Ramos (cell line): ENCODE measurements around the gene KIAA1191.

Experiments used
- in situ Hi-C: fragments of 300-500 bp; cut with MboI; formaldehyde crosslinking; loops from one replicate; pipeline ENCODE4 v1.14.3; 2022; ENCODE audit warnings: low sequenced_read_pairs; ENCODE audit not compliant: unreplicated experiment

KIAA1191 gene

GRCh38 chr5:176369934-176370711, 8.6 kb upstream of the KIAA1191 start:
- in situ Hi-C loops: no loop called here

DNA sequence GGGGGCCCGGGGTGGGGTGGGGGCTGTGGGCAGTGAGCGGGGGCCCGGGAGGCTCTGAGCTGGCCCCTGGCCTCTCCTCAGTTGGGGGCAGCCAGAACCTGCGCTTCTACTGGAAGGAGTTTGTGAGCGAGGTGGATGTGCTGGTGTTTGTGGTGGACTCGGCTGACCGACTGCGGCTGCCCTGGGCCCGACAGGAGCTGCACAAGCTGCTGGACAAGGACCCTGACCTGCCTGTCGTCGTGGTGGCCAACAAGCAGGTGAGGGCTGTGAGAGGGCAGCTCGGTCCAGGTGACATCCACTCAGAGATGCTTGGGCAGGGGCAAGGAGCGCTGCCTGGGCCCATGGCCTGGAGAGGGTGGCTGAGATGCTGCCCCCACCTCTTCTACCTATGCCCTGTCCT, 7.2 kb upstream of the KIAA1191 start:
- in situ Hi-C loops: no loop called here

- in situ Hi-C loops: no loop called here
These were observed 4.8 kb upstream of the KIAA1191 start for GRCh38 chr5:176366232-176366894.

- in situ Hi-C loops: no loop called here
These were observed 4.0 kb upstream of the KIAA1191 start, which contains the start of gene ARL10 for GRCh38 chr5:176365351-176366231. Gene ARL10, plus strand, starts transcription at chr5:176365487. Its CDS starts 77 bp downstream, at chr5:176365564.

- in situ Hi-C loops: no loop called here
These were observed 3.3 kb upstream of the KIAA1191 start for GRCh38 chr5:176364765-176365350.

DNA sequence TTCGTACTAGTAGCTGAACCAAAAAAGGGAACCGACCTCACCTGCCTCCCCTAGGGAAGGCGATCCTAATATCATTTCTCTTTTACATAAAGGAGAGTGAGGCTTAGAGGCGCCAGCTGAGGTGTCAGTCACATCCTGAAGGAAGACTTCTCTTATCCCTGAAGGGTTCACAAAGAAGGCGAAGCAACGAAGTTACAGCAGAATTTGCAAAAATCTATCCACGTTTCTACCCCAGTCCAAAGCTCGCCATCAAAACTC, 598 bp upstream of the KIAA1191 start:
- in situ Hi-C loops: no loop called here

DNA sequence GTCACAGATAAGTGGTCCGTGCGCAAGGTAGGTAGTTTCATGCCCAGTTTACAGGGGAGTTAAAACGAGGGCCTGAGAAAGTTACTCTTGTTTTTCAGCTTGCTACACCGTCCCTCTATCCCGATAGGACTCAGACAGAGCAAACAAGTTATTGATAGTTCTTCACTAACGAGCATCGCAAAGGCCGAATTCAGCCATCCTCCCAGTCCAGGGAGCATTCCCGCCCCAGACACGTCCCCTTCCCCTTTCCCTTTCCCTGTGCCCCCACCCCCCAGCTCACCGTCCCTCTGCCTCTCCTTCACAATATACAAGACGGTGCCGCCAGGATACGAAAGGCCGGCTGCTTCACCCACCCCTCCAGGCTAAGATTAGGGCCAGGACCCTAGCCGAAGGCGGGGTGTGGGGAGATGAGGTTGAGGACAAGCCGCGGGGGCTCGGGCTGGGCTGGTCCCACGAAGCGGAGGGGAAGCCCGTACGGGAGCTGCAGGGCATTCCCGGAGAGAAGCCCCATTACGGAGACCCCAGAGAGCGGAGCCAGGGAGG, 599 bp downstream of the KIAA1191 start:
- in situ Hi-C loops: no loop called here

DNA sequence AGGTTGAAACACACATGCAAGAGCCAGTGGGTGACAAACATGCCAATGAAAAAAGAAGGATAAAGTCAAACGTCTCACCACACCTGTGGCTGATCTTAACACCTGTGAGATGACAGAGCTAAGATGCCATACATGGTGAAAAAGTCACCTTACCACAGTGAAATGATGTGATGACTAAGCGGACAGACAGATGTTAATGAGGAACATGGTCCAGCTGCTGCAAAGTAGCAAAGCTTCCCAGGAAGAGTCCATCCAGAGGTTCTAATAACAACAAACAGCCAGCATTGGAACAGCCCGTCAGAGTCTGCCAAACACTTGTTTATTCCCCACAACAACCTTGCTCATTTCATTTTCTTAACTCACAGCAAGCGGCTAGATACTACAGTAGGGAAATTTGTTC, 1.9 kb downstream of the KIAA1191 start:
- in situ Hi-C loops: no loop called here

DNA sequence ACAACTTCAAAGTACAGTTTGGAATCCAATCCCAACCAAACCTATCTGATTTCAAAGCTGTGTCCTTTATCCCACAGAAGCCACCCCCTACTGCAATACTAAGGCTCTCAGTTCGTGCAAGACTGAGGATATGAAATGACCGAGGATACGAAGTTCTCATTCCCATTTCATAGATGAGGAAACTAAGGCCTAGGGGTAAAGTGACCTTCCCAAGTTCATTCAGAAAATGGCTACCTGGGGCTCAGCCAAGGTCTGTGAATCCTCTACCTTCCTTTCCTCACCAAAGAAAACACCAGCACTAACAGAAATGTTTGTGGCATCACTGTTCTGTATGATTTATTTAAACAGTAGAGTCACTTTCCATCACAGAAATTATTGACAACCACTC, 5.4 kb downstream of the KIAA1191 start:
- in situ Hi-C loops: no loop called here

DNA sequence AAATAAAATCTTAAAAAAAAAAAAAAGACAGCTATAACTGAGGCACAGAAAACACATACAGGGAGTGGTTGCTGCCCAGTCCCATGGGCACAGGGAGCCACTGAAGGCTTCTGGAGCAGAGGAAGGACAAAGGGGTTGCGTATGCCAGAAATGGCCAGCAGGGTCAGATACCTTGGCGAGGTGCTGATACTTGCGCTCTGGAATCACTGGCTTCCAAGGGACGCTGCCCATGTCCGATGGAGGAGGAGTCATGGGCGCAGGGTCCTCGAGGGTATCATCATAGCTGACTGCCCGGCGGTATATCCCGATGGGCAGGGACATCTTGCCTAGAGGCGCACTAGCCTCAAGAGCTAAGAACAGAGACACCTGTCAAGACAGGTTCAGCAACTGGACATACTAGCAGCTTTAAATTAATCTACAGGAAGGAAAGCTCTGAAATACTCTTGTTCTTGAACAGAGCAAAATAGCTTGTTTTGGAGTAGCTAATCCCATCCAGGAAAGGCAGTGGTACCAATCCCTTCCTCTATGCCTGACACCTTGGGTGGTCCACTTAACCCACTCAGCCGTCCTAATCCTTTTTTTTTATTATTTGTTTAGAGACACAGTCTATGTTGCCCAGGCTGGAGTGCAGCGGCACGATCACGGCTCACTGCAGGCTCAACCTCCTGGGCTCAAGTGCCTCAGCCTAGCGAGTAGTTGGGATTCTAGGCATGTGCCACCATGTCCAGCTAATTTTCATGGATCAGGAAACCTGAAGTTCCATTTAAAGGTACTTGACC, 6.0 kb downstream of the KIAA1191 start:
- in situ Hi-C loops: no loop called here

GRCh38 chr5:176353533-176353932, 8.0 kb downstream of the KIAA1191 start:
- in situ Hi-C loops: no loop called here

DNA sequence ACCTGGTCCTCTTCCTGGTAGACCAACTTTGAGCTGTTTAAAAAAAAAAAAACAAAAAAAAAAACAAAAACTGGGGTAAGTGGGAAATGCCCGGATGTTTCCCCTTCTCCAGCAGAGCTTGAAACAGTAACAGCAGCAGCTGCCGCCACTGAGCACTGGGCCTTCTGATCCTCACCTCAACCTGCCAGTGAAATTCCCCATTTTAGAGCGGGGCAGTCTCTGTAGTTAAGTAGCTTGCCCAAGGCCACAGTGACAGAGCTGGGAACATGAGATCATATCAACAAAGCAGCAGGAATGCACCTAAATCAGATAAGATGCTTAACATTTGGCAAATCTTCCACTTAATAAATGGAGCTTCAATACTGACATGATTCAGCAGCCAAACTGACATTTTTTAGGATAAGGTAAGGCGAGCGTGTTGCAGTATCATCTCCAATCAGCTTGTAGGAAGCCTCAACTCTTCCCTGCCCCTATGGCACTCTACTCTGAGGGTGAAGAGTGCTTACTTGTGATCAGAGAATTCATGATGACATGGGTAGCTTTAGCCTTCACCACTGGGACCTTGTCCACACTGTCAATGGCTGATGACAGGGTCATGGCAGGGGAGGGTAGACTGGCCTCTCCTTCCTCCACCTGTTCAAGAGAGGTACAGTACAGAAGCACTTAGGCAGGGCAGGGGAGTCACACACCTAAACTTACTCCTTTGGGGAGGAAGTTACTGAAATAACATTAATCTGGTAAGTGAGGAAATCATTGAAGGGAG, 9.3 kb downstream of the KIAA1191 start:
- in situ Hi-C loops: no loop called here

DNA sequence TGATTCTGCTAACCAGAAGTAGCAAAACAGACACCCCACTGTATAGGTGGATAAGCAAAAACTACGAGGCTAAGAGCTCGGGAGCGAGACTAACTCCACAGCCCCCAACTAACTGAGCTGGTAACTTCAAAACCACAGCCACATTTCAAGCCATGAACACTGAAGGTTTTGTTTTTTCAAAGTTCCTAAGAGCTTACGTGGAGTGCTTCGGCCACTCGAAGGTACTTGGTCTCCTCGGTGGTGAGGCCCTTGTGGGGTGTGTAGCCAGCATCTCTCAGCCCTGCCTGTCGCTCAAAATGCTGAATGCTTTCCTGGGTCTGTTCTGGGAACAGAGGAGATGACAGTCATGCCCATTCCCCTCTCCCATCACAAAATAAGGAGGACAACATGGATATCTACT, 11.1 kb downstream of the KIAA1191 start:
- in situ Hi-C loops: no loop called here

DNA sequence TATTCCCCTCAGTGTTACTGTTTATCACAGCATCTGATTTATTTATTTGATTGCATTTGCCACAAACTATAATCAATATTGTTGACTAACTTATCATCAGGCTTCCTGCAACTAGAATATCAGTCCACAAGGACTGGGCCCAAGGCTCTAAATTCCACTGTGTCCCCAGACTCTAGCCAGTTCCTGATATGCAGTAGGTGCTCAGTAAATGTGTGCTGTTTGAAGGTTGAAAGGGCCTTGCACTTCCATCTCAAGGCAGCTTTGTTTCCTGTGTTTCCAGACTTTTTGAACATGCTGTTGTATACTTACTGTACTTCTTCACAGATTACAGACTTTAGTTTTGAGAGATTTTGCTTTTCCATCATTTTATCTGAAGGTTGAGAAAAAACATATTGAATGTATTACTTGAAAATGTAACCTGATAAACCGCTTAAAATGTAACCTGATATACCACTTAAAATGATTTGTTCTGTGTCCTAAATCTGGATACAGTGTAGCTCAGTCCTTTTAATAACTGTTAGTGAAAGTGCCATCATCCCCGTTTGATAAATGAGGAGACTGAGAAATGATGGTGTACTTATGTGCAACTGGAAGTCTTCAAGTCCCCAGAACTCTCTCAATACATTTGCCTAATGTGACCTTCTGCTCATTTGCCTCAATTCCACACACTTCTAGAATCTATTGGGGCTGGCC, 18.7 kb downstream of the KIAA1191 start:
- in situ Hi-C loops: no loop called here

DNA sequence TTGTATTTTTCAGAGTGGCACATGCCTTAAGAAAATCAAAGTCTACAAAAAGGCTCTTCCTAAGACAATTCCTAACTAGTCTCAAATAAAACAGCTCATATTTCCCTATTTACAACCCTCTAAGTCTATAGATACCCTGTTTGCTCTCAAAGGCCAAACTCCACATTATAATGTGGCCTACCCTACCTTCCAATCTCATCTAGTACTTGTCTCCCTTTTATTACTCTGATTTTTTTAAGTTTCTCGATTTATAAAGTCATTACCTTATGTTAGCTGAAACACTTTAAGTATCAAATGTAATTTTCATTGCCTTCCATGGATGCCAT, 19.4 kb downstream of the KIAA1191 start:
- in situ Hi-C loops: no loop called here

DNA sequence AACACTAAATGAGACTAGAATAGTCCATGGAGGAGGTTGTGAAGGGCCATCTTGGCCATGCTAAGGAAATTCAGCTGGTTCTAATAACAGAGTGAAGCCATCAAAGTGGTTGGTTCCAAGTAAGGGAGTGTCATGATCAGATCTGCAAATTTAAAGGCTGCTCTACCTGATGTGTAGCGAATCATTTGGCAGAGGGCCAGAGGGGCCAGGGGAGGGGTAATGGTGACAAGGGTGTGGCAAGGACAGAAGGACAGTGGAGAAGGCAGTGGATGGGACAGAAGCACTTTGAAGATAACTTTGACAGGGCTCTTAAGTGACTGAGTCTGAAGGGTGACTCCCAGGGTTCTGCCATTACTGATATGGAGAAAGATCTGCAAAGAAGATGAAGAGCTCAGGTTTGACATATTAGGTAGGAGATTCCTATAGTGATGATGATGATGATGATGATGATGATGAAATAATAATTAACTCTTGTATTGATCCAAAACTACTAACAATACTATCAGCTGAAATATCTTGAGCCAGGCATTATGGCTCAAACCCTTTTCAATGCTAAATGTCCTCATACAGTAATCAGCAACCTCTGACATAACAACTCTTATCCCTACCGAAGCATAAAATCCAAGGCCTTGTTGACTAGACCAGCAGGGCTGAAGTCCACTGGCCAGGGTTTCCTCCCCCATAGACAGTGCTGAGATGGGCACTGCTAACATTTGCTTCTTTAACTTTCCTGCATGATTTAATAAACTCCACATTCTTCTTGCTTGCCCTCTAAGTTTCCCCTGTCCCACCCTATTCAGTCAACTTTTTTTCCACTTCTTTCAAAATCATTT, 20.0 kb downstream of the KIAA1191 start:
- in situ Hi-C loops: no loop called here

DNA sequence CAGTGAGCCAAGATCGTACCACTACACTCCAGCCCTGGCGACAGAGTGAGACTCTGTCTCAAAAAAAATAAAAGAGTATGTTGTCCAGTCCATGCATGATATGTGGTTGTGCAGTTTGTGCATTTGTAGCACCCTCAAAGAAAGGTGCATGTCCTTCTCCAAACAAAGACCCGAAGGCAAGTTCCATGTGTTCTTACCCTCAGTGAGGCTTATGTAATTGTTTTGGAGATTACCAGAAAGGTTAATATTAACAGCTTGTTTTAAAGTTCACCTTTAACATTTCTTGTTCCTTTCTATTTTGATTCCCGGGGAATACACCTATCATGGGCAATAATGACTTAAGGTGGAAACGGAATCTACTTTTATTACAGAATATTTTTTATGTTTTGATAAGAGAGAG, 22.3 kb downstream of the KIAA1191 start:
- in situ Hi-C loops: no loop called here

DNA sequence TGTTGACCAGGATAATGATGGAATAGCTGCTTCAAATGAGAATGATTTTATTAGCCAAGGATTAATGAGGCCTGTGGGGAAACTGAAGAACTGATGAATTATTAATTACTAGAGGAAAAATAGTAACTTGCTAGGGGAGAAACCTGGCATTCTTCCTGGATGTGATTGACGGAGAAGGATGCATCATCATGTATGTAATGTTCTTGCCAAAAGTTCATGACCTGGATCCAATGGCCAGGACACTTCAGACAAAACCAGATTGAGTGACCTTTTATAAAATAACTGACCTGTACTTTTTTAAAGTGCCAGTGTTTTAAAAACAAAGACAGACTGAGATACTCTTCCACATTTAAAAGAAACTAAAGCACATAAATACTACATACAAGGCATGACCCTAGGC, 23.7 kb downstream of the KIAA1191 start:
- in situ Hi-C loops: no loop called here
